ENCODE data around the gene SORCS2.

SORCS2 gene

DNA sequence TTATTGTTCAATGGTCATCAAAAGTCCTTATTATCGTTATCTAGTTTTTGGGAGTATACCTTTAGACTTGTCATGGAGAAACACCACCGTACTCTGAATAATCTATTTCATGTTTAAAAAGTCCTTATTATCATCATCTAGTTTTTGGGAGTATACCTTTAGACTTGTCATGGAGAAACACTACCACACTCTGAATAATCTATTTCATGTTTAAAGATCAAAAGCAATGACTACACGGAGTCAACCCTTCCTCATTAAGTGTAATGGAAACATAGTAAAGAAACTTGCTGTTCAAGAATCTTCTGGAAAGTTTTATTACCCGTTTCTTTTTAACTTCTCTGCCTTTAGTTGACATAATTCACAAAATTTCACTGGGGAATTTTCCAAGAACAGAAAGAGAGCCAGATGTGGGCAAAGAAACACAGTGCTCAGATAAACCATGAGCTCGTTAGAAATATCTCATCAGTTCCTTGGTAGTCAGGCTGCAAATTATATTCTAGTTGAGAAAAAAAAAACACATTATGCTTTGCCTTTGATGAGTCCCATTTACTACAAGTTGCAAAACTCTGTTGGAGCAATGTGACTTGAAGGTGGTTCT is 588.5 kb downstream of the SORCS2 start:
- peaks cover 53% of the 10 kb centered on the region for H3K4me1 ChIP-seq (ENCODE audit: insufficient read depth, low read length, severe bottlenecking)
- no peak overlapping the region for H2AFZ ChIP-seq (ENCODE audit: low read length)
- no peaks in the 10 kb centered on the region for H3F3A ChIP-seq (ENCODE audit: insufficient read depth, low read length)
- H3K27me3 ChIP-seq (ENCODE audit: insufficient read depth, low read length): no peaks in the 10 kb centered on the region
- no peaks in the 10 kb centered on the region for H3K79me2 ChIP-seq (ENCODE audit: insufficient read depth, low read length)
- no peak overlapping the region for H3K27ac ChIP-seq (ENCODE audit: low read depth, low read length, poor library complexity, severe bottlenecking)
- H3K36me3 ChIP-seq (ENCODE audit: insufficient read depth, low read length): no peaks in the 10 kb centered on the region
- no peak overlapping the region for H3K4me3 ChIP-seq (ENCODE audit: low read depth, low read length, poor library complexity, severe bottlenecking)
- H3K4me2 ChIP-seq (ENCODE audit: low read length): no peak overlapping the region
- H3K9ac ChIP-seq (ENCODE audit: low read length): no peak overlapping the region
- no peaks in the 10 kb centered on the region for H3K9me3 ChIP-seq (ENCODE audit: low read length)
- H3K9me2 ChIP-seq (ENCODE audit: low read depth, low read length): no peaks in the 10 kb centered on the region
- no peak for TF ChIP-seq EZH2 (IDR thresholded peaks at IDR 0.05; ENCODE audit: borderline replicate concordance, low read length)
- TF ChIP-seq, protein P1, sequence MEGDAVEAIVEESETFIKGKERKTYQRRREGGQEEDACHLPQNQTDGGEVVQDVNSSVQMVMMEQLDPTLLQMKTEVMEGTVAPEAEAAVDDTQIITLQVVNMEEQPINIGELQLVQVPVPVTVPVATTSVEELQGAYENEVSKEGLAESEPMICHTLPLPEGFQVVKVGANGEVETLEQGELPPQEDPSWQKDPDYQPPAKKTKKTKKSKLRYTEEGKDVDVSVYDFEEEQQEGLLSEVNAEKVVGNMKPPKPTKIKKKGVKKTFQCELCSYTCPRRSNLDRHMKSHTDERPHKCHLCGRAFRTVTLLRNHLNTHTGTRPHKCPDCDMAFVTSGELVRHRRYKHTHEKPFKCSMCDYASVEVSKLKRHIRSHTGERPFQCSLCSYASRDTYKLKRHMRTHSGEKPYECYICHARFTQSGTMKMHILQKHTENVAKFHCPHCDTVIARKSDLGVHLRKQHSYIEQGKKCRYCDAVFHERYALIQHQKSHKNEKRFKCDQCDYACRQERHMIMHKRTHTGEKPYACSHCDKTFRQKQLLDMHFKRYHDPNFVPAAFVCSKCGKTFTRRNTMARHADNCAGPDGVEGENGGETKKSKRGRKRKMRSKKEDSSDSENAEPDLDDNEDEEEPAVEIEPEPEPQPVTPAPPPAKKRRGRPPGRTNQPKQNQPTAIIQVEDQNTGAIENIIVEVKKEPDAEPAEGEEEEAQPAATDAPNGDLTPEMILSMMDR (IDR thresholded peaks at IDR 0.05; ENCODE audit: low read length): no peak
- H4K20me1 ChIP-seq (ENCODE audit: insufficient read depth, low read length): no peaks in the 10 kb centered on the region

DNA sequence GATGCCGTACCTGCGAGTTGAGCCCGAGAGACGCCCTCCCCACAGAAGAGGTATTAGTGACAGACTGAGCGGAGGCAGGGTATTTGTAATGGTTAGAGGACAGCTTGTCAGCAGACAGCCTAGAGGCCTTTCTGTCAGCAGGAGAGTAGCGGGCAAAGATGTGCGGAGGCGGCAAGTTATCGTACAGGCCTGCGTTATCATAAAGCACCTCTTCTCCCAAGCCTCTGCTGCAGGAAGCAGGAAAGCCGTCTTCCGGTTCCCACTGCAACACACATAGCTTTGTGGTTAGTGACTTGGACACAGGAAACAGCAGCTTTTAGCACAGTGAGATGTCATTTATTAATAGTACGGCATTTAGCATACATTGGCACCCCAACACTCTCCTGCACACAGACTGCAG is 589.0 kb downstream of the SORCS2 start:
- Histone ChIP-seq H3K9me2 (ENCODE audit: low read depth, low read length) (no peaks in the 10 kb centered on the region), H3K4me3 (ENCODE audit: low read depth, low read length, poor library complexity, severe bottlenecking) (no peak overlapping the region), H3K9ac (ENCODE audit: low read length) (no peak overlapping the region), H3K36me3 (ENCODE audit: insufficient read depth, low read length) (no peaks in the 10 kb centered on the region), H2AFZ (ENCODE audit: low read length) (no peak overlapping the region), H3K27ac (ENCODE audit: low read depth, low read length, poor library complexity, severe bottlenecking) (no peak overlapping the region), H3K4me2 (ENCODE audit: low read length) (no peak overlapping the region), H3F3A (ENCODE audit: insufficient read depth, low read length) (no peaks in the 10 kb centered on the region), H3K79me2 (ENCODE audit: insufficient read depth, low read length) (no peaks in the 10 kb centered on the region), H4K20me1 (ENCODE audit: insufficient read depth, low read length) (no peaks in the 10 kb centered on the region), H3K27me3 (ENCODE audit: insufficient read depth, low read length) (no peaks in the 10 kb centered on the region), H3K4me1 (ENCODE audit: insufficient read depth, low read length, severe bottlenecking) (peaks cover 58% of the 10 kb centered on the region), H3K9me3 (ENCODE audit: low read length) (no peaks in the 10 kb centered on the region)
- TF ChIP-seq, protein P1 (IDR thresholded peaks at IDR 0.05; ENCODE audit: low read length): no peak
- no peak for TF ChIP-seq EZH2 (IDR thresholded peaks at IDR 0.05; ENCODE audit: borderline replicate concordance, low read length)

DNA sequence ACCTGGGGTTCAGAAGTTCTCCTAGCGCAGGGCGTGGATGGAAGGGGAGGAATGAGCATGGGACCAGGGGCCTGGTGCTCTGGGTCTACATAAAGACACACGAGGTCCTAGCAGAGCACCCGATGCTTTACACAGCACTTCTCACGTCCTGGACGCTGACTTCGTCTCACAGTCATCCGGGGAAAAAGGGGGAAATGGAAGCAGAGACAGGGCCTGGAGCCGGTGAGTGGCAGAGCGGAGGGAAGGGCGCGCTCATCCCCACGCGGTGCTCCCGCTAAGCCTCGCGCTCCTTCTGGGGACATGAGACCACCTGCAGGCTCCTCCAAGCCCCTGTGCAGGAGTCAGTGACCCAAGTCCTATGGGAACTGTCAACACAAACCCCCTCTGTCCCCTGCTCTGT is 589.7 kb downstream of the SORCS2 start:
- TF ChIP-seq EZH2 (IDR thresholded peaks at IDR 0.05; ENCODE audit: borderline replicate concordance, low read length): no peak
- TF ChIP-seq, protein P1 (IDR thresholded peaks at IDR 0.05; ENCODE audit: low read length): no peak
- Histone ChIP-seq H3K27me3 (ENCODE audit: insufficient read depth, low read length) (no peaks in the 10 kb centered on the region), H3F3A (ENCODE audit: insufficient read depth, low read length) (no peaks in the 10 kb centered on the region), H2AFZ (ENCODE audit: low read length) (no peak overlapping the region), H3K9ac (ENCODE audit: low read length) (no peak overlapping the region), H3K27ac (ENCODE audit: low read depth, low read length, poor library complexity, severe bottlenecking) (no peak overlapping the region), H3K4me1 (ENCODE audit: insufficient read depth, low read length, severe bottlenecking) (peaks cover 65% of the 10 kb centered on the region), H3K9me2 (ENCODE audit: low read depth, low read length) (no peaks in the 10 kb centered on the region), H3K79me2 (ENCODE audit: insufficient read depth, low read length) (no peaks in the 10 kb centered on the region), H4K20me1 (ENCODE audit: insufficient read depth, low read length) (no peaks in the 10 kb centered on the region), H3K4me2 (ENCODE audit: low read length) (no peak overlapping the region), H3K9me3 (ENCODE audit: low read length) (no peaks in the 10 kb centered on the region), H3K4me3 (ENCODE audit: low read depth, low read length, poor library complexity, severe bottlenecking) (no peak overlapping the region), H3K36me3 (ENCODE audit: insufficient read depth, low read length) (no peaks in the 10 kb centered on the region)

All from OCI-LY1 (cell line).